Hematopoietic multipotent progenitor cell treated with erythropoietin and hydrocortisone succinate and interleukin-3 and kit ligand, for 6 days (in vitro differentiated cells): ENCODE data around the gene STK32C.
A peak's percentile ranks its signal among the peaks of the same experiment; 100 is the strongest.

Experiments used
- DNase-seq: peaks from one replicate; pipeline ENCODE4 v3.0.0-alpha.2; 2015

Gene STK32C

DNA sequence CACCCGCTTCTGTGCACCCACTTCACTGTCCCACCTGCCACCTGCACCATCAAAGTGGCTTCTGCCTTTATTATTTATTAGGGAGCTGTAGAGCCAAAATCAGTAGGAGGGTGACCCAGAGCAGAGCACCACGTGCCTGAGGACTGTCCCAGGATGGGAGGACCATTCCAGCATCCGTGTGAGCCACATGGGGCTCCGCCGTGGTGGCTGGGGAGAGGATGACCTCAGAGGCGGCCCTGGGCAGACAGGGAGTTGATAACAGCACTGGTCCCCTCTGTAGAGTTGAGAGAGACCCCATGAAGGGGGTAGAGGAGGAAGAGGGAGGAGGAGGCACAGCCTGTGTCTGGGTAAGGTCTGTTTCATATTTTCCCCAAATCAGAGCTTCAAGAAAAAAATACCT, 129.7 kb downstream of the STK32C start:
- no peak for DNase-seq

DNA sequence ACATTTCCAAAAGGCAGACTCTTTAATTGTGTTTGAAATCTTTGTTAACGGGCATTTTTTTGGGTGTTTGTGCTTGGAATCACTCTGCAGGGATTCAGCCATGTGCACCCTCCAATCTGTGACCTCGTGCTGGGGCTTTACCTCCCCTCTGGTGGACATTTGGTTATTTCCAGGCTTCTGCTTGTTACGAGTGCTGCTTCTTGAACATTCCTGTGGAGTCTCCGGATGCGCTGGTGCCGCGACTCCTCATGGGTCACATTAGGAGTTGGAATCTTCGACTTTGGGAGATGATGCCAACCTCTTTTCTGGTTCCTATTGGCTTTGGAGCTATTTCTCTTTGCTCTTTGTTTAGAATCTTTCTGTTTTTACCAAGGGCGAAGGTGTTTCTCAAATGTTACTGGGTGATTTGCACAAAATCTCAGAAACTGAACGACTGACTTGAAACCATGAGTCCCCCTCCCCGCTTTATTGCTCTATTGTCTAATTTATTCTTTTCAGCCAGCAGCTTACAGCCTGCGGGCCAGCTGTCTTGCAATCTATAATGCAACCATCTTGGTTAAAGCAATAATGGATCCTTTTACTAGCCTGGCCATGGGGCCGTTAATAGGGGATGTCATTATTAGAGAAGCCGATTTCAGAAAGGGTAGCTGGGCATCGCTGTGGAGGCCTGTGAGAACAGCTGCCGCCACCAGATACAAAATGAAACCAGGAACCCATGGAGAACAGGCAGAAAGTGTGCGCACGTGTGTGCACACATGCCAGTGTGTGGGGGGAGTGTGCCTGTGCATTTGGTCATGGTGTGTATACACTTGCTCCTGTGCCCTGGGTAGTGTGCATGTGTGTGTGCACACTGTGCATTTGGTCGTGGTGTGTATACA, 130.9 kb downstream of the STK32C start:
- DNase-seq = no peak

DNA sequence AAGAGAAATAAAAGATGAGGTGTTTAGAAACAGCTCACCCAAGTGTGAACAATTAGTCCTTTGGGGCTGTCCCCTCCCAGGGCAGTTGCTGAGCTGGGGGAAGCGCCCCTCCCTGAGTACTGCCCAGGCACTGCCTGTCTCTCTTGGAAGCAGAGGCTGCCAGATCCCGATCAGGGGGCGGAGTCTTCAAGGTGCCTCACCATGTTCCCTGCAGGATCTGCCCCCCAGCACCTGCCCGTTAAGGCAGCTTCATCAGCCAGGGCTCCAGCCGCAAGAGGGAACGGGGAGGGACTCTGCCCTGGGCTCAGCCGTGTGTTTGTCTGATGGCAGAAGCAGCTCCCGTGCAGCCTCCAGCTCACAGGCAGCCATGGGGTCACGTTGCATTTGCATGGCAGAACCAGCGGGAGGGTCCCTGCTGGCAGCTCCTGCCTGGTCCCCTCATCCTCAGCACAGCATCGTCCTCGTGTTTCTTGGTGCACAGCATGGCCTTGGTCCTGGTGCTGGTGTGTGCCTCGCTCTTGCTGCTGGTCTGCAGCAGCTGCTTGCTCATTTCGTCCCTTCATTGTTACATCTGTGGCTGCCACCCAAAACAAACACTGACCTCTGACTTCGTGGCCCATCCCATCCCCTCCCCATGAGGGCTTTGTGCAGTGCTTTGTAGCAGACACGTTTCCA, 131.7 kb downstream of the STK32C start:
- no peak for DNase-seq

DNA sequence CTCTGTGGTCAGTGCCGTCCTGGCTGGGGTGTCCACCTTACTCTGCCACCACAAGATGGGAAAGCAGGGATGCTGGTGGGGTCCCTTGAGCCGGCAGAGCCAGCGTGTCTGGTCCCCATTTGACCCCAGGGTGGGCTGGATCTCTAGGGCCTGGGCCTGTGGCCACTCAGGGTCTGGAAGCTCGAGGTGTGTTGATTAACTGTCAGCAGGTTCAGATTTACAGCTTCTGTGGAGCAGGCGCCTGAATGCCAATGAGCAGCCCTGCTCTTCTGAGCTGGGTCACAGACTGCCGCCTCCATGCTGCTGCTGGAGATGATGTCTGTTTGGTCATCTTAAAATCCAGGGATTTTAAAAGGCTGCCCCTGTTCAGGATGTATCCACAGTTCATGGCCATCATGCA, 132.3 kb downstream of the STK32C start:
- DNase-seq = no peak

DNA sequence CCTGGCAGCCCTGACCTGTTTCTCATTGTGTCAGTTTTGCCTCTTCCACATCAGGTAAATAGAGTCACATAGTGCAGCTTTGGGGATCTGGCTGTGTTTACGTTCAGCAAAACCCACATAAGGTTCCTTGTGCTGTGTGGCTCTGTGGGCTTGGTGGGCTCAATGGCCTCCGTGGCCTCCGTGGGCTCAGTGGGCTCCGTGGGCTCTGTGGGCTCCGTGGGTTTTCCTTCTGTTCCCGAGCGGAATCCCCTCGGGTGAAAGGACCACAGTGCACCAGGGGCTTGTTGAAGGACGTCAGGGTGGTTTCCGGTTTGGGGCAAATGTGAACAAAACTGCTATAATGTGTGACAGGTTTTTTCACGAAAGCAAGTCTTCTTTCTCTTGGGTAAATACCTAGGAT, 133.5 kb downstream of the STK32C start:
- no peak for DNase-seq

DNA sequence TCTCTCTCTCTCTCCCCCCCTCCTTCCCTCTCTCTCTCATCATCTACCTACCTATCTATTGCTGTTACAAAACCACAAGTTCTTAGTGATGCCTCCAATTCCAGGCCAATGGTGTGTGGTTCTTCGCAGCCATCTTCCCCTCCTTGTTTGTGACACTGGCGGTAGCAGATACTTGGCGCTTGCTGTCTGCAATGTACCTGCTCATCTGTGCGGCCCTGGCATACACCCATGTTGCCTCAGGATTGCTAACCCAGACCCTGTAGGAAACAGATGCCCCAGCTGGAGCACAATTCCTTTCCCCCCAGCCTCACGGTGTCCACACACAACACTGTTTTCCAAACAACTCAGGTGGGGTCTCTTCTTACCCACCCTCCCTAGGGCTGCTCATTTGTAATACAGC, 134.6 kb downstream of the STK32C start:
- no peak for DNase-seq

DNA sequence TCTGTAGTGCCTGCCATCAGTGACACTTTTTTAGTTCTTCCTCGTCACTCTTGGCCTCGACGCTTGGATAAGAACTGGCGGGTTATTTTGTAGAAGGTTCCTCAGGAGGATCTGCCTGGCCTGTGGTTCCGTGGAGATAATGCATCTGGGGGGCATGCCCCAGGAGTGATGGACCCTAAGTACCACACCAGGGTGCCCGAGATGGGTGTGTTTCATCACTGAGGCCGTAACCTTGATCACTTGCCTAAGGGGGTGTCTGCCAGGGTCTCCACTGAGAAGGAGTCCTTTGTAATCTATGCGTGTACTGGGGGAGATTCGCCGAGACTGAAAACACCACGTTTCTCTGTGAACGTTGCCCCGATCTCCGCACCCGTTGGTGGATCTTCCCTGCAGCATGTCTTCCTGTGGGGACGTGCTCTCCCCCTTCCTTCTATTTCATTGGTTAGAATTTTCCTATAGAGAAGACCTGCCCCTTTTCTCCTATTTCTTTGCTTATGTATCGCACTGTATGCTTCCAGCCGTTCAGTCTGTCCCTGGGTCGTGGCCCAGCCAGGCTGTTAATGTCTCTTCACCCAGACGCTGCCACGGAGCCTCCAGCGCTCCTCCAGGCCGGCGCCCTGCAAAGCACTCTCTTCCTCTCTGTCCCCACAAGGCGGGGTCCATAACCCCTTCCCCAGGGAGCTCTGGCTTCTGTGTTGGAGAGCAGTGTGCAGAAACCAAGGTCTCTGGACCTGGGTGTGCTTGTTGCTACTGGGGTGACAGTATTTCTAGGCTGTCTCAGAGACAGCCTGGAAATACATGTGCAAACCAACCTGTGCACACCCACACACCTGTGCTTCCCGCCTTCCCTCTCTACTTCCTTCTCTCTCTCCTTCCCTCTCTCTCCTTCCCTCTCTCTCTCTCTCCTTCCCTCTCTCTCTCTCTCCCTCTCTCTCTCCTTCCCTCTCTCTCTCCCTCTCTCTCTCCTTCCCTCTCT, 135.4 kb downstream of the STK32C start:
- no peak for DNase-seq

DNA sequence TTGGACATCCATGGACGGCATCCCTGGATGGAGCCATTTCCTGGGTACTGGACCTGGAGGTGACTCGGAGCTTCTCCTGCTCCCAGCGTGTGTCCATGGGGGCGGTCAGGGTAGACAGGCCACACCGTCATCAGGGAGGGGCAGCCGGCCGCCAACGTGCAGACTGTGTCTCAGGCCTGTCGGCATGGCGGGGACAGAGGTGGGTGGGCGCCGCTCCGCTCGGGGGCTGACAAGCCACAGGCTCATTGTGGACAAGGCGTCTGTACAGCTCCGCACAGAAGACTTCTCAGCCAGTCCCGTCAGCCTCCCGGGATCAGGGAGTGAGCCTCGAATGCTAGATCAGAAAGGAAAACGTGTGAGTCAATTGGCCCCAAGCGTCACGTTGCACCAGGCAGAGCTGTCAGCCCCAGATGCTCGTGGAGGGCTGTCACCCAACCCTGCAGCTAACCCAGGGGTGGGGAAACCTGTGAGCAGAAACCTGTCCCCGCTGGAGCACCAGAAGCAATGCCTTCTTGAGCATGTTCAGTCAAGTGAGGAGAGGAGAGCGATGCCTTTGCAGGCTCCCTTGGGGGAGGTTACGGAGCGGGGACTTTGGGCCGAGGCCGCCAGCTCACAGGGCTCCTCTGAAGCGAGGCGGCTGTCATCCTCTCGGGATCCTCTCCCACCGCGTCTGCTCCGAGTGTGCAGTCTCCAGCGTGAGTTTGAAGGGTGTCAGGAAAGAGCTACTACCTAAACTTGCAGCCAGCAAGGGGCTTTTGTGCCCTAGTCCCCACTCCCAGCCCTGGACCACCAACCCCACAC, 137.0 kb downstream of the STK32C start:
- DNase-seq = no peak

DNA sequence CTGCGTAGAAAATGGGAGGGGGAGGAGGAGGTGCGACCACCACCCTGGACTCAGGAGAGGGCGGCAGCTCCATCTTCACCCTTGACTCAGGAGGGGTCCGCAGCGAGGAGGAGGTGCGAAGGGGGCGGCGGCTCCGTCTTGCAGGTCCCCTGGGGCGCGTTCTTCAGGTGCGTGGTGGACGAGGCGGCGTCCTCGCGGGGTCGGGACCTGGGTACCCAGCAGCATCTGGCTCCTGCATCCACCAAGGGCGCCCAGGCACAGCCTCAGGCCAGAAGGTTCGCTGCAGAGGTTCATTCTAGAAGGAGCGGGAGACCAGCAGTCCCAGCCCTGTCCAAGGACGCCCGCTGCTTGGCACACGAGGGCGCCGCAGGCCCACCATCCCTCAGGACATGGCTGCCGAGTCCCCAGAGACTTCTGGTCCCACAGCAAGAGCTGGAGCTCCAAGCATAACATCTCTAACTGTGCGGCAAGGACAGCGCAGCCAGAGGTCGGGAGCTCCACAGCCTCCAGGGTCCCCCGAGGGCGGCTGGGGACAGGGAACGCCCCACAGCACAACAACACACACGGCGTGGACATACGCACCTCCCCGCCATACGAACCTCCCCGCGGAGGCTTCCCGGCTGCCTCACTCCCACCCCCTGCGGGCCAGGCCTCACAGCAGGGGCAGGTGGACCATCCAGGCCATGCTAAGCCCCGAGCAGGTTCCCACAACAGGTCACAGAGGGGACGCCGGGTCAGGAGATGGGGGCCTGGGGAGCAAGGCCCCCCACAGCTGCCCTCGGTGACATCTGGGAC, 137.8 kb downstream of the STK32C start:
- DNase-seq = no peak

DNA sequence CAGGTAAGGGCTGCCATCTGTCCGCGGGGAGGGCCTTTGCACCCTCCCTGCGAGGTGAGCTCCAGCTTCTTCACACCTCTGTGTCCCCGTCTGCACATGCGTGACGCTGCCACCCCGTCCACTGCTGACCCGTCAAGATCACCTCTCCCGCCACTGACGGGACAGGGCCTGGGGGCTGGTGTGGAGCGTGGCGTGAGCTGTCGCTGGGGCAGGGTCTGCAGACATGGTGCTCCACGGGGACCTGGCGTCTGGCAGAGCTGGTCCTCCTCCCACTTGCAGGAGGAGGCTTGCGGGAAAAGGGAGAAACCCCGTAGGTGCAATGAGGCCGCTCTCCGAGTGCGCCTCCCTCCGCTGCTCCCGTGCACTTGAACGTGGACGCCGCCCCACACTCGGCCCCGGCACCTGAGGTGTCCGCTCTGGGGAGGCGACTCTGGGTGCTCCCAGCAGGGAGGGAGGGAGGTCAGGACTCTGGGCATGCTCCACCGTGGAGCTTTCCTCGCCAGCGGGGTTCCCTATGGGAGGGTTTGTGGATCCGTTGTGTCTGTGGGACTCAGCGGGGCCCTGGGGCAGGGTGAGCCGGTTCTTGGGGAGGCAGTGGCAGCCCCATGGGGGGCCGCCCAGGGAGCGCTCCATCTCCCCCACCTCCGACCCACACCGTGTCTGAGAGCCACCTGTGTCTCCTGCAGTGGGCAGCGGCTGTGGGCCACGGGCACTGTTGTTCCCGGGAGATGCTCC, 138.6 kb downstream of the STK32C start:
- no peak for DNase-seq

DNA sequence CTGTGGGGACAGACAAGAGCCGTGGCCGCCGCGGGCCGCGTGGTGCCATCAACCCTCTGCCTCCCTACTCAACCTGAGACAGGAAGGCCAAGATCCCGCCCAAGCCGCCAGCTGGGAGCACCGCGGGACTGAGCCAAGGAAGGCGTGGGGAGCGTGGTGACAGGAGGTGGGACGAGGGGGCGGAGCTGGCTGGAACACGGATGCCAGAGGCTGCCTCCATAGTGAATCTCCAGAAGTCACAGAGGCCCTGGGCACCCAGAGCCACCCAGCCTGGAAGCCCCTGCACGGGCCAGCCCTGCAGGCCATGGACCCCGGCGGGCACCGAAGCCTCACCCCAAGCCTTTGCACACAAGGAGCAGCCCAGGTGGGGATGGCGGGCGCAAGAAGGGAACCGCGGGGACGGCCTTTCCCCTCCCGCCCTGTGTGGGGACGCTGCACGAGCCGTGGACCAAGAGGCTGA, 139.1 kb downstream of the STK32C start:
- DNase-seq = no peak

DNA sequence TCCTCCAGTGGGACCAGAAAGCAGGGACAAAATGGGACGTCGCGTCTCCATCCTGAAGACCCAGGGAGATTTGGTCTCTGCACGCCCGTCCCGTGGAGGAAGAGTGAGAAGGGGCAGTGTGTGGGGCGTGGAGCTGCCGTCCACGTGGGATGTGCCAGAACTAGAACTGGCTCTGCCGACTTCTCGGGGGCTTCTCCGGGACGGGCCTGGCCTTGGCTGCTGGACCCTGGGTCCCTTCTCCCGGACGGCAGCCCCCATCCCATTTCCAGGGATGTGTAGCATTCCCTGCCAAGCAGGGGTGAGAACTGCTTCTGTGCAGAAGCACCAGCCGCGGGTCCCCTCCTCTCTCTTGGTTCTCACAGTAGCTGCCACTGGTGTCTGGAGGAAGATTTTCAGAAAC, 139.8 kb downstream of the STK32C start:
- DNase-seq = no peak

DNA sequence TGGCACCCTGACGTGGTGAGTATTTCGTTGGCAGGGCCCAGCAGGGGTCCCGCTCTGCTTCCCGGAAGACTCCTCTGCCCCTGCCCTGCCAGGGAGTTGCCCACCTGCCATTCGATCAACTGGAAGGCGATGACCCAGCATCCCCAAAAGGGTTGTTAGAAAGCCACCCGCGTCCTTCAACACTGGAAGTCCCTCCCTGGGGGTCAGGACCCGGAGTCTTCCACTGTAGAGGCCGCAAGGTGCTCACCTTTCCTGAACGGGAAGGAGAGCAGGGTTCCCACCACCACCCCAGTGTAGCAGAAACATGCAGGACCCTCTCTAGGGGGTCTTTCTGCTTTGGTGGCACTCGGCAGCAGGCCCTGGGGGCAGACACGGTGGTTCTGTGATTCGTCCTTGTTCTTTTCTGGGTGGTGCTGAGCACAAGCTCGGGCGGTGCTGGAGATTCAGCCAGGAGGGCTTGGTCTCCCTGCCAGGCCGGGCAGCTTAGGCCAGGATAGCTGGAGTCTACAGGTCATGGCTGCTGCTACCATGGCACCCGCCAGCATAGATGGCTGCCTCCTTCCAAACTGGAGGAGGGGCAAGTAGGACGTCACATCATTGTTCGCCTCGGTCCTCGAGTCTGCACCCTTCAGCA, 140.6 kb downstream of the STK32C start:
- no peak for DNase-seq

DNA sequence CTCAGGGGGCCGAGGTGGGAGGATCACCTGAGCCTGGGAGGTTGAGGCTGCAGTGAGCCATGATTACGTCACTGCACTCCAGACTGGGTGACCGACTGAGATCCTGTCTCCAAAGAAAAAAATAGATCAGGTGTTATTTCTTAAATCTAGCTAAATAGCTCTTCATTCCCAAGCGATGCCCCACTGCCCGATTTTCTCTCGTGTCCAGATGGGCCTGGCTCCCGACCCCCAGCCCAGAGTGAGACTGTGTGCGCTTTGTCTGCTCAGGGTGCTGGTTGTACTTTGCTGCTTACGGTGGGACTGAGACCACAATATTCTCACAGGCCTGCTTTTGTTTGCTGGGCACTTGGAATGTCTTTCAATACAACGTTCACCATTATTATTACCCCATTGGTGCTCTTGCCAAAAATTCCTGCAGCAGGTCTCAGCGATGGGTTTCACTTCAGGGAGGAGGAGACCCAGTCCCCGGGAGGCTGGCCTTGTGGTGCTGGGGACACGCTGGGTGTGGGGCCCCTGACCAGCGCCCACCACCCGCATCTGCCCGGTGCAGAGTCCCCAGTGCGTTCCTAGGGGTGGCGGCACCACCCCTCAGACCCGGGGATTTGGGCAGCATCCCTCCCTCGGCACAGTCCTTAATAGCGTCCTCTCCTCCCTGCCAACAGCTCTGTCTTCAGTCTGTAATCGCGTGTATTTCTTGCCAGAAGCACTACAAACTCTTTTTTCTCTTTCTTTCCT, 141.4 kb downstream of the STK32C start:
- no peak for DNase-seq

DNA sequence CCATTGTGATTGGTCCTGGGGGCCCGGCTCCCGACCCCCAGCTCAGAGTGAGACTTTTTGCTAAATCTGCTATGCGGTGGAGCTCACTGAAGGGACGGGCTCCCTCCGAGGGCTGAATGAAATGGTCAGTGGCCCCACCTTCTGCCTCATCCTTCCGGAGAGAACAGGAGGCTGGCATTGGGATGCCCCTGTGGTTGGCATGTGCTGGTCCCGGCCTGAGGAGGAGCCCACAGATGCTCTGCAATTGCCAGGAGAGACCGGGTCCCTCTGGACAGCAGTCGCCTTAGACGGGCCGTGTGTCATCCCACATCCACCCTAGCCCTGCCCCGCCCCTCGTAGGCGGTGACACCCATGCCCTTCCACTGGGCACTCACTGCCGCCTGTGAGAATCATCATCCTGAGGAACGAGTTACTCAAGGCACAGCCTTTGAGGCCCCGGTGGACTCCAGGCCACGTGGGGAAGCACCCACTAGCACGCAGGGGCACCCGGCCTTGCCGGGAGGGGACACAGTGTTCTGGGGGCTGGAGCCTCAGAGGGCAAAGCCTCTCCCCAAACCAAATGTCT, 142.3 kb downstream of the STK32C start:
- DNase-seq = no peak

DNA sequence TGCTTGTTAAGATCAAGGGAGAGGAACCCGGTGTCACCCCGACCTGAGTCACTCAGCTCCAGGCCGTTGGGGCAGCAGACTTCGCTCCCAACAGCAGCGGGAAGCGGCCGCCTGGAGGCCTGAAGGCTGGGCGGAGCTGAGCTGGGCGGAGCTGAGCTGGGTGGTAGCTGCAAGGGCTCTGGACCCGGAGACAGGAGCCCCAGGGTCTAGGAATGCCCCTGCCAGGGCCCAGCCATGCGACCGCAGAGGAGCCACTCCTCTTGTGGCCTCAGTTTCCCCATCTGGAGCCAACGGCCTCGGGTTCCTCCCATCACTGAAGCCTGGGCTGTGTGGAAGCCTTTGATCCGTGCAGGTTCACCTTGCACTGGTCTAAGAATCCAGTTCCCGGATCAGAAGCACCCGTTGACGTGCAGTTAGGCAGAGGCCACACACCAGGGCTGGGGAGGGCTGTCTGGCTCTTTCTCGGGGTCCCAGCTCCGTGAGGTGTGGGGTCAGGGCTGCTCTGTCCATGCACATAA, 142.9 kb downstream of the STK32C start:
- DNase-seq = no peak

DNA sequence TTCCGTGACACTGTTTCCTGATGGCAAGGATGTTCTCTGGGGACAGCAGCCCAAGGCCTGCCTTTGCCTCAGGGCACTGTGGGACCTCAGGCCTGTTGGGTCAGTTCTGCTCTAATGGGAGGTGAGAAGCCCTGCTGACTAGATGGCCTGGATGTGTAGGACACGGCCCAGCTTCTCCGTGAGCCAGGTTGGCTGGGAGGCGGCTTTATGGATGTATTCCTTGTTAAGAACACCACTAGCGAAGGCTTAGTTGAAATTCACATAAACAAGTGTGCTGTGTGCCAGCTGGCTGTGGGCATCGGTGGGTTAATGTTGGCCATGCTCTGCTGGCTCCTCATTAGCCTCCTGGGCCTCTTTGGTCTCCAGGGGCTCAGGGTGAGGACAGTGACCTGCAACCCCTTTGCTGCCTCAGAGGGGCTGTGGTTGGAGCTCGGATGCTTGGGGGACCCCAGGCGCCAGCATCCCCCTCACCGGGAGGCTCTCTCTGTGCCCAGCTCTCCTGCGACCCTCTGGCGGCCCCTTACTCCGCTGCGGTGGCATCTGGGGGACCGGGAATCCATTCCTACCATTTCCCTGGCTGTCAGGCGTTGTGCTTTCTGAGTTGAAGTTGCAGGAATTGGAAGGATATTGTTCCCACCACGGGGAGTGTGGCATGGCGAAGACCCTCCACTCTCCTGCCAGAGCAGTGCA, 143.8 kb downstream of the STK32C start:
- no peak for DNase-seq

DNA sequence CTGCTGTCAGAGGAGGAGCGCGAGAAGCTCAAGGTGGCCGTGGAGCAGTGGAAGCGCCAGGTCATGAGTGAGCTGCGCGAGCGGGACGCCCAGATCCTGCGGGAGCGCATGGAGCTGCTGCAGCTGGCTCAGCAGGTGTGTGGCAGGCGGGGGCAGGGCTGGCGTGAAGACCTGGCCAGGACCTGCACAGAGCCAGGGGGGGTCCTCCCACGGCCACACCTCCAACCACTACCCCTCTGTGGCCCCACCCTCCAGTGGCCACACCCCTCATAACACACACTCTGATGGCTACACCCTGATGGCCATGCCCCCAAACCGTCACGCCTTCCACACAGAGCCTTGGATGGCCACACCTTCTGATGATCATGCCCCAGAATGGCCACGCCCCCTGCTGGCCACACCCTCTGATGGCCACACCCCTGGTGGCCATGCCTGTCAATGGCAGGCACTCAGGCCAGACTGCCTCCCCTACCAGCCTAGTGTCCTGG, 144.4 kb downstream of the STK32C start:
- DNase-seq = peak; percentile 85
